MM.1S (cell line): ENCODE results near the gene NUMBL.

Experiments
- DNase-seq: peaks from one replicate; pipeline ENCODE4 v3.0.0-alpha.2; 2015
- H2AFZ ChIP-seq: fragments of 300-600 bp; sonication (generic); 2 replicates; pipeline ENCODE4 v1.6.0; 2016; ENCODE audit warnings: antibody characterized with exemption, low read length
- H3F3A ChIP-seq: fragments of 300-600 bp; sonication (generic); 2 replicates; pipeline ENCODE4 v1.6.1; 2016; ENCODE audit warnings: mild to moderate bottlenecking, antibody characterized with exemption, low read length, moderate library complexity, mixed read lengths; ENCODE audit not compliant: insufficient read depth
- H3K27ac ChIP-seq: fragments of 300-600 bp; sonication (generic); 2 replicates; pipeline ENCODE4 v1.5.1; 2016; ENCODE audit warnings: mild to moderate bottlenecking, low read length
- H3K27me3 ChIP-seq: fragments of 300-600 bp; sonication (generic); replicated peaks from 2 replicates; pipeline ENCODE4 v1.6.0; 2016; ENCODE audit warnings: low read length; ENCODE audit not compliant: insufficient read depth
- H3K36me3 ChIP-seq: fragments of 300-600 bp; sonication (generic); replicated peaks from 2 replicates; pipeline ENCODE4 v1.6.1; 2016; ENCODE audit warnings: mild to moderate bottlenecking, low read length, mixed read lengths; ENCODE audit not compliant: insufficient read depth
- H3K4me1 ChIP-seq: fragments of 300-600 bp; sonication (generic); 2 replicates; pipeline ENCODE4 v1.6.1; 2016; ENCODE audit warnings: low read length, mixed read lengths
- H3K4me2 ChIP-seq: fragments of 300-600 bp; sonication (generic); 2 replicates; pipeline ENCODE4 v1.6.0; 2016; ENCODE audit warnings: low read depth, low read length
- H3K4me3 ChIP-seq: fragments of 300-600 bp; sonication (generic); 2 replicates; pipeline ENCODE4 v1.5.1; 2016; ENCODE audit warnings: low read length, mixed read lengths
- H3K79me2 ChIP-seq: fragments of 300-600 bp; sonication (generic); 2 replicates; pipeline ENCODE4 v1.6.1; 2016; ENCODE audit warnings: mixed run types, low read length, mixed read lengths
- H3K9ac ChIP-seq: fragments of 300-600 bp; sonication (generic); 2 replicates; pipeline ENCODE4 v1.6.1; 2016; ENCODE audit warnings: low read length, mixed read lengths
- H3K9me2 ChIP-seq: fragments of 300-600 bp; sonication (generic); replicated peaks from 2 replicates; pipeline ENCODE4 v1.6.1; 2016; ENCODE audit warnings: mild to moderate bottlenecking, low read length, mixed read lengths; ENCODE audit not compliant: insufficient read depth
- H3K9me3 ChIP-seq: fragments of 300-600 bp; sonication (generic); replicated peaks from 2 replicates; pipeline ENCODE4 v1.6.1; 2016; ENCODE audit warnings: mild to moderate bottlenecking, low read length, mixed read lengths; ENCODE audit not compliant: insufficient read depth
- H4K20me1 ChIP-seq: fragments of 300-600 bp; sonication (generic); 2 replicates; pipeline ENCODE4 v1.6.1; 2016; ENCODE audit warnings: mild to moderate bottlenecking, low read length, moderate library complexity, mixed read lengths; ENCODE audit not compliant: insufficient read depth
- EZH2 ChIP-seq: fragments of 300-600 bp; sonication (generic); optimal IDR thresholded peaks from 2 replicates; pipeline ENCODE3; 2017; ENCODE audit warnings: low read depth, mild to moderate bottlenecking, antibody characterized with exemption, low read length, mixed read lengths
- EZH2phosphoT487 ChIP-seq: fragments of 300-600 bp; sonication (generic); IDR thresholded peaks from 2 replicates; pipeline ENCODE4 v1.6.1; 2018; ENCODE audit warnings: antibody characterized with exemption, low read length
- TF ChIP-seq, protein P1 (sequence below): fragments of 300-600 bp; sonication (generic); IDR thresholded peaks from 2 replicates; pipeline ENCODE4 v1.5.1; 2016; ENCODE audit warnings: antibody characterized with exemption, low read length, mixed read lengths

Gene NUMBL

GRCh38 chr19:40642051-40642706, 48.3 kb downstream of the NUMBL start:
- H3K27ac ChIP-seq, result no peak overlapping the region
- H3K36me3 ChIP-seq, result no peaks in the 10 kb centered on the region
- H3K9ac ChIP-seq, result no peak overlapping the region
- no peaks in the 10 kb centered on the region for H4K20me1 ChIP-seq
- no peaks in the 10 kb centered on the region for H3K9me3 ChIP-seq
- no peaks in the 10 kb centered on the region for H3F3A ChIP-seq
- no peaks in the 10 kb centered on the region for H3K9me2 ChIP-seq
- no peak overlapping the region for H3K4me2 ChIP-seq
- DNase-seq, result no peak
- no peak for TF ChIP-seq EZH2phosphoT487
- TF ChIP-seq, protein P1, sequence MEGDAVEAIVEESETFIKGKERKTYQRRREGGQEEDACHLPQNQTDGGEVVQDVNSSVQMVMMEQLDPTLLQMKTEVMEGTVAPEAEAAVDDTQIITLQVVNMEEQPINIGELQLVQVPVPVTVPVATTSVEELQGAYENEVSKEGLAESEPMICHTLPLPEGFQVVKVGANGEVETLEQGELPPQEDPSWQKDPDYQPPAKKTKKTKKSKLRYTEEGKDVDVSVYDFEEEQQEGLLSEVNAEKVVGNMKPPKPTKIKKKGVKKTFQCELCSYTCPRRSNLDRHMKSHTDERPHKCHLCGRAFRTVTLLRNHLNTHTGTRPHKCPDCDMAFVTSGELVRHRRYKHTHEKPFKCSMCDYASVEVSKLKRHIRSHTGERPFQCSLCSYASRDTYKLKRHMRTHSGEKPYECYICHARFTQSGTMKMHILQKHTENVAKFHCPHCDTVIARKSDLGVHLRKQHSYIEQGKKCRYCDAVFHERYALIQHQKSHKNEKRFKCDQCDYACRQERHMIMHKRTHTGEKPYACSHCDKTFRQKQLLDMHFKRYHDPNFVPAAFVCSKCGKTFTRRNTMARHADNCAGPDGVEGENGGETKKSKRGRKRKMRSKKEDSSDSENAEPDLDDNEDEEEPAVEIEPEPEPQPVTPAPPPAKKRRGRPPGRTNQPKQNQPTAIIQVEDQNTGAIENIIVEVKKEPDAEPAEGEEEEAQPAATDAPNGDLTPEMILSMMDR, result no peak
- no peak for TF ChIP-seq EZH2
- no peak overlapping the region for H2AFZ ChIP-seq
- no peaks in the 10 kb centered on the region for H3K4me1 ChIP-seq
- no peaks in the 10 kb centered on the region for H3K79me2 ChIP-seq
- peaks cover 19% of the 10 kb centered on the region for H3K27me3 ChIP-seq
- H3K4me3 ChIP-seq, result no peak overlapping the region

GRCh38 chr19:40641281-40641680, 49.2 kb downstream of the NUMBL start:
- no peaks in the 10 kb centered on the region for H3K36me3 ChIP-seq
- DNase-seq, result no peak
- no peaks in the 10 kb centered on the region for H4K20me1 ChIP-seq
- no peaks in the 10 kb centered on the region for H3K9me2 ChIP-seq
- no peak overlapping the region for H3K27ac ChIP-seq
- TF ChIP-seq EZH2, result no peak
- TF ChIP-seq, protein P1, result no peak
- no peak for TF ChIP-seq EZH2phosphoT487
- no peaks in the 10 kb centered on the region for H3K9me3 ChIP-seq
- H3F3A ChIP-seq, result no peaks in the 10 kb centered on the region
- H3K4me2 ChIP-seq, result no peak overlapping the region
- H3K79me2 ChIP-seq, result no peaks in the 10 kb centered on the region
- H2AFZ ChIP-seq, result no peak overlapping the region
- no peak overlapping the region for H3K9ac ChIP-seq
- no peak overlapping the region for H3K4me3 ChIP-seq
- H3K4me1 ChIP-seq, result no peaks in the 10 kb centered on the region
- peaks cover 11% of the 10 kb centered on the region for H3K27me3 ChIP-seq

- Histone ChIP-seq H3K9ac (no peak overlapping the region), H3K36me3 (no peaks in the 10 kb centered on the region), H3K79me2 (no peaks in the 10 kb centered on the region), H3K9me2 (no peaks in the 10 kb centered on the region), H3K4me2 (no peak overlapping the region), H2AFZ (no peak overlapping the region), H3K27me3 (peaks cover 11% of the 10 kb centered on the region), H3K4me3 (no peak overlapping the region), H3F3A (no peaks in the 10 kb centered on the region), H4K20me1 (no peaks in the 10 kb centered on the region), H3K27ac (no peak overlapping the region), H3K9me3 (no peaks in the 10 kb centered on the region), H3K4me1 (no peaks in the 10 kb centered on the region)
- TF ChIP-seq EZH2phosphoT487, result no peak
- TF ChIP-seq, protein P1, result no peak
- no peak for TF ChIP-seq EZH2
- DNase-seq, result no peak
Observed at GRCh38 chr19:40640744-40641143, 49.7 kb downstream of the NUMBL start.
